Fibroblast of upper back skin (primary cell): ENCODE measurements around the gene ZNF627.
"Not testable (repeated sequence)": the region's sequence is repeated elsewhere in the genome, so short reads cannot be mapped to it uniquely, and the experiment has no call there.

ENCODE experiments used
- DNase-seq: peaks from one replicate; pipeline ENCODE4 v3.0.0-alpha.2; 2013

ZNF627 gene

GRCh38 chr19:11597202-11598102 is at the start of gene ZNF627:
Gene ZNF627, plus strand, starts transcription at chr19:11597483. Its CDS starts 145 bp downstream, at chr19:11597628.
- peak; percentile 98 for DNase-seq

- DNase-seq = no peak
Observed at GRCh38 chr19:11547929-11548700, 49.2 kb upstream of the ZNF627 start.

DNA sequence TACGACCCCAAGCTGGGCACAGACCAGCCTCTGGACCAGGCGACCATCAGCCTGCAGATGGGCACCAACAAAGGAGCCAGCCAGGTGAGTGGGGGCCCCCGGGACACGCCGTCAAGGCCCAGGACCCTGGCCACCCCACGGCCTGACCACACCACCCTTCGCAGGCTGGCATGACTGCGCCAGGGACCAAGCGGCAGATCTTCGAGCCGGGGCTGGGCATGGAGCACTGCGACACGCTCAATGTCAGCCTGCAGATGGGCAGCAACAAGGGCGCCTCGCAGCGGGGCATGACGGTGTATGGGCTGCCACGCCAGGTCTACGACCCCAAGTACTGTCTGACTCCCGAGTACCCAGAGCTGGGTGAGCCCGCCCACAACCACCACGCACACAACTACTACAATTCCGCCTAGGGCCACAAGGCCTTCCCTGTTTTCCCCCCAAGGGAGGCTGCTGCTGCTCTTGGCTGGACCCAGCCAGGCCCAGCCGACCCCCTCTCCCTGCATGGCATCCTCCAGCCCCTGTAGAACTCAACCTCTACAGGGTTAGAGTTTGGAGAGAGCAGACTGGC is 47.8 kb upstream of the ZNF627 start:
- no peak for DNase-seq

- DNase-seq = no peak
Observed at GRCh38 chr19:11550265-11550664, 47.0 kb upstream of the ZNF627 start.

DNA sequence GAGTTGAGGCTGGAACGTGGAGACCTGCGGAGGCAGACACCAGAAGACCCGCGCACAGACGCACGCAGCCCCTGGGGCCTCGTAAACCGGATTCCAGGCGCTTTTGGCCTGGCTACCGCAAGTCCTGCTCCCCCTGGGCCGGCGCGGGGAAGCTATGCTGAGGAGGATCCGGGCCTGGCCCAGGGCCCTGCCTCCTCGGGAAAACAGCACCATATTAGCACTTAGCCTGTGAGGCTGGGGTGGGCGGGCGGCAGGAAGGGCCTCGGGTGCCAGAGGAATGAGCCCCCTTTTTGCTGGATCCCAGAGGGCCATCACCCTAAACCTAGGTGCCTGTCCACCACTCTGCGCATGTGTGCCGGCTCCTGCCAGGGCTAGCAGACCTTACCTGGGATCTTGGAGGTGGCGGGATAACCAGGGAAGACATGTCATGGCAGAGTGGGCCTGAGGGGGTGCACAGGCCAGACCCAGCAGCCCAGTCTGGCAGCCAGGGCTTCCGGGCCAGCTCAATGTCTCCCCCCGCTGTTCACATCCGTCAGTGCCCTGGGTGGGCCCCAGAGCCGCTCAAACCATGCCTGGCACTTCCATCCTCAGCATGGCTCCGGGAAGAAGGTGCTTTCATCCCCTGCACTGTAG is 45.6 kb upstream of the ZNF627 start:
- no peak for DNase-seq

GRCh38 chr19:11552666-11553372 is 44.5 kb upstream of the ZNF627 start:
- no peak for DNase-seq

- DNase-seq = no peak
Observed at GRCh38 chr19:11554160-11554559, 43.1 kb upstream of the ZNF627 start.

GRCh38 chr19:11555246-11555645 is 42.0 kb upstream of the ZNF627 start:
- DNase-seq = no peak

GRCh38 chr19:11556634-11557420 is 40.5 kb upstream of the ZNF627 start:
- no peak for DNase-seq

- peak; percentile 98 for DNase-seq
Observed at GRCh38 chr19:11558881-11559828, 38.1 kb upstream of the ZNF627 start, which contains the start of gene ELOF1. Gene ELOF1, minus strand, starts transcription at chr19:11559230. Its CDS starts 4,883 bp downstream, at chr19:11554347.

GRCh38 chr19:11560404-11561051 is 36.8 kb upstream of the ZNF627 start:
- peak; percentile 72 for DNase-seq

DNA sequence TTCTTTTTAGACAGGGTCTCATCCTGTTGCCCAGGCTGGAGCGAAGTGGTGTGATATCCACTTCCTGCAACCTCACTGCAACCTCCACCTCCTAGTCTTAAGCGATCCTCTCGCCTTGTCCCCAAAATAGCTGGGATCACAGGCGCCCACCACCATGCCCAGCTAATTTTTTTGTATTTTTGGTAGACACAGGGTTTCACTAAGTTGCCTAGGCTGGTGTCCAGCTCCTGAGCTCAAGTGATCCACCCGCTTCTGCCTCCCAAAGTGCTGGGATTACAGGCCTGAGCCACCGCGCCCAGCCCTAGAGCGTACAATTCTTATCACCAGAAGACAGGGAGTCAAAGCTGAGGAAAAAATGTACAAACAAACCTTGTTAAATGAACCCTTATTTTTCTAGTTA is 33.8 kb upstream of the ZNF627 start:
- DNase-seq = no peak

DNA sequence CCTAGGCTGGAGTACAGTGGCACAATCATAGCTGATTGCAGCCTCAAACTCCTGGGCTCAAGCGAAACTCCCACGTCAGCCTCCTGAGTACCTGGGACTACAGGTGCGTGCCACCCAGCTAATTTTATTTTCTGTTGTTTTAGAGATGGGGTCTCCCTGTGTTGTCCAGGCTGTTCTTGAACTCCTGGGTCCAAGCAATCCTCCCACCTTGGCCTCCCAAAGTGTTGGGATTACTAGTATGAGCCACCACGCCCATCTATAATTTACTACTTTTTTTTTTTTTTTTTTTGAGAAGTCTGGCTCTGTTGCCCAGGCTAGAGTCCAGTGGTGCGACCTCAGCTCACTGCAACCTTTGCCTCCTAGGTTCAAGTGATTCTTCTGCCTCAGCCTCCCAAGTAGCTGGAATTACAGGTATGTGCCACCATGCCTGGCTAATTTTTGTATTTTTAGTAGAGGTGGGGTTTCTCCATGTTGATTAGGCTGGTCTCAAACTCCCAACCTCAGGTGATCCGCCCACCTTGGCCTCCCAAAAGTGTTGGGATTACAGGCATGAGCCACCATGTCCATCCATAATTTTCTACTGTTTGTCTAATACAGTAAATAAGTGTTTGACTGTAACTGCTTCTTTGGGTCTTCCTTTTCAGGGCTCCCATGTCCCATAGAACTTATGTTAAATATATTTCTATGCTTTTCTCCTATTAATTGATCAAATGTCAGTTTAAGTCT is 33.0 kb upstream of the ZNF627 start:
- DNase-seq = not testable (repeated sequence)

- DNase-seq = not testable (repeated sequence)
Observed at GRCh38 chr19:11565649-11565980, 31.7 kb upstream of the ZNF627 start.

GRCh38 chr19:11566164-11566563 is 31.1 kb upstream of the ZNF627 start:
- no peak for DNase-seq

GRCh38 chr19:11570039-11570462 is 27.2 kb upstream of the ZNF627 start:
- DNase-seq = no peak

- DNase-seq = not testable (repeated sequence)
Observed at GRCh38 chr19:11573354-11573753, 23.9 kb upstream of the ZNF627 start.

GRCh38 chr19:11573763-11574162 is 23.5 kb upstream of the ZNF627 start:
- not testable (repeated sequence) for DNase-seq

DNA sequence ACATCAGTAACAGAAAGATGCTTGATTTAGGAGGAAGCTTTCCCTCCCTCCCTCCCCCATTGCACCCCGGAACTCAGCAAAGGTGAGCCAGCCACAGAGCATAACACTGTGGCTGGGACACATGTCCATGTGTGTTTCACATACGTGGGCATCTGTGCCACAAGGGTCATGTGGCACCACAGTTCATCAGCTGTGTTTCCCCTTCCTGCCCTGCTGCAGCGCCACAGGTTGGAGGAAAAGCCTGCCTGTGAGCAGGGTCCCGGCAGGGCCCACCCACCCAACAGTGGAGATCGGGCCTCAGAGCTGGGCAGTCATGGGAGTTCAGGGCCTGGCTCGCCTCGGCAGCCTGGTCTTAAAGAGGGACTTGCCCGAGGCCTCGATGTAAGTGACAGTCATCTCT is 22.6 kb upstream of the ZNF627 start:
- no peak for DNase-seq
